Measurements from ENCODE around the gene TLN1. TPM values are rescaled to one million over a fixed set of nuclear protein-coding genes. Genes with fewer than 3 reads are reported as not detected.

TLN1 gene
- total and polyA plus RNA-seq, 2 experiments from 2014 or later = 96.0 to 178 TPM

DNA sequence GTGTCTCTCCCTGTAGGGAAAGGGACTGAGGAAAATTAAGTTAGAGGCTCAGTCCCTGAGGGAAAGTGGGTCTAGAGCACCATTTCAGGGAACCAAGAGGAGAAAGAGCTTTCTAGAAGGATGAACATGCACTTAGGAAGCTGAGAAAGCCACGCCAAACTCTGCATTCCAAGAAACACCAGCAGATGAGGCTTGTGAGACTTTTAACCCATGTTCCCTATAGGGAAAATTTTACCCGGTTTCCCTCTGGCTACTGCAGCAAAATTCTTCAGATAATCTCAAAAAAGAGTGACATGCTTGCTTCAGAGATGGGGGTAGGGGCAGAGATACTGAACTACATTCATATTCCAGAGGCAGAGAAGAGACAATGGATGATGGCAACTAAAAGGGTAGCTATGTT, 8.6 kb downstream of the TLN1 start:
- TF ChIP-seq, protein P1, sequence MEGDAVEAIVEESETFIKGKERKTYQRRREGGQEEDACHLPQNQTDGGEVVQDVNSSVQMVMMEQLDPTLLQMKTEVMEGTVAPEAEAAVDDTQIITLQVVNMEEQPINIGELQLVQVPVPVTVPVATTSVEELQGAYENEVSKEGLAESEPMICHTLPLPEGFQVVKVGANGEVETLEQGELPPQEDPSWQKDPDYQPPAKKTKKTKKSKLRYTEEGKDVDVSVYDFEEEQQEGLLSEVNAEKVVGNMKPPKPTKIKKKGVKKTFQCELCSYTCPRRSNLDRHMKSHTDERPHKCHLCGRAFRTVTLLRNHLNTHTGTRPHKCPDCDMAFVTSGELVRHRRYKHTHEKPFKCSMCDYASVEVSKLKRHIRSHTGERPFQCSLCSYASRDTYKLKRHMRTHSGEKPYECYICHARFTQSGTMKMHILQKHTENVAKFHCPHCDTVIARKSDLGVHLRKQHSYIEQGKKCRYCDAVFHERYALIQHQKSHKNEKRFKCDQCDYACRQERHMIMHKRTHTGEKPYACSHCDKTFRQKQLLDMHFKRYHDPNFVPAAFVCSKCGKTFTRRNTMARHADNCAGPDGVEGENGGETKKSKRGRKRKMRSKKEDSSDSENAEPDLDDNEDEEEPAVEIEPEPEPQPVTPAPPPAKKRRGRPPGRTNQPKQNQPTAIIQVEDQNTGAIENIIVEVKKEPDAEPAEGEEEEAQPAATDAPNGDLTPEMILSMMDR (IDR thresholded peaks at IDR 0.05; ENCODE audit: low read depth, low read length) = no peak
- no peak overlapping the region for H3K4me3 ChIP-seq
- no peaks in the 10 kb centered on the region for H3K27me3 ChIP-seq
- peak in 1 of 2 donors; percentile 26 for DNase-seq (ENCODE audit: low read depth in 1 of 2, low spot score in 1 of 2)
- H3K9me3 ChIP-seq (ENCODE audit: low read depth) = no peaks in the 10 kb centered on the region
- peaks cover 69% of the 10 kb centered on the region for H3K36me3 ChIP-seq
- peaks cover 18% of the 10 kb centered on the region for H3K4me1 ChIP-seq (ENCODE audit: low read depth)
- no peak overlapping the region for H3K27ac ChIP-seq

DNA sequence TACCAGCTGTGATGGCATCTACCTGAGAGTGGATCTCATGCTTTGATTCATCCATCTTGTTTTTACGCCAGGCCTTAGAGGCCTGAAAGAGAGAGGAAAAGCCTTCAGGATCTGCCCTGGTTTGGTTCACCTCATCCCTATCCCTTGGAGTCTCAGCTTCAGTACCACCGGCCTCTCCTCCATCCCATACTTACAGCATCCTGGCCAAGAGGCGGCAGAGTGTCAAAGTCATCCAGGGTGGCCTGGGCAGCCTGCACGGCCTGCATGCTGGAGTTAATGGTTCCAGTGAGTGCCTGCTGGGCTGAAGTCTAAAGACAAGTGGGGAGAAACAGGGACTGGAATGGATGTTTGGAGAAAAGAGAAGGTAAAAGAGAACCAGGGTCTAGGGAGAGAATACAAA, 12.4 kb downstream of the TLN1 start:
- no peak overlapping the region for H3K4me3 ChIP-seq
- H3K36me3 ChIP-seq = peaks cover 92% of the 10 kb centered on the region
- TF ChIP-seq, protein P1 (IDR thresholded peaks at IDR 0.05; ENCODE audit: low read depth, low read length) = no peak
- DNase-seq (ENCODE audit: low read depth in 1 of 2, low spot score in 1 of 2) = no peak
- H3K9me3 ChIP-seq (ENCODE audit: low read depth) = no peaks in the 10 kb centered on the region
- no peak overlapping the region for H3K27ac ChIP-seq
- no peaks in the 10 kb centered on the region for H3K4me1 ChIP-seq (ENCODE audit: low read depth)
- H3K27me3 ChIP-seq = no peaks in the 10 kb centered on the region

DNA sequence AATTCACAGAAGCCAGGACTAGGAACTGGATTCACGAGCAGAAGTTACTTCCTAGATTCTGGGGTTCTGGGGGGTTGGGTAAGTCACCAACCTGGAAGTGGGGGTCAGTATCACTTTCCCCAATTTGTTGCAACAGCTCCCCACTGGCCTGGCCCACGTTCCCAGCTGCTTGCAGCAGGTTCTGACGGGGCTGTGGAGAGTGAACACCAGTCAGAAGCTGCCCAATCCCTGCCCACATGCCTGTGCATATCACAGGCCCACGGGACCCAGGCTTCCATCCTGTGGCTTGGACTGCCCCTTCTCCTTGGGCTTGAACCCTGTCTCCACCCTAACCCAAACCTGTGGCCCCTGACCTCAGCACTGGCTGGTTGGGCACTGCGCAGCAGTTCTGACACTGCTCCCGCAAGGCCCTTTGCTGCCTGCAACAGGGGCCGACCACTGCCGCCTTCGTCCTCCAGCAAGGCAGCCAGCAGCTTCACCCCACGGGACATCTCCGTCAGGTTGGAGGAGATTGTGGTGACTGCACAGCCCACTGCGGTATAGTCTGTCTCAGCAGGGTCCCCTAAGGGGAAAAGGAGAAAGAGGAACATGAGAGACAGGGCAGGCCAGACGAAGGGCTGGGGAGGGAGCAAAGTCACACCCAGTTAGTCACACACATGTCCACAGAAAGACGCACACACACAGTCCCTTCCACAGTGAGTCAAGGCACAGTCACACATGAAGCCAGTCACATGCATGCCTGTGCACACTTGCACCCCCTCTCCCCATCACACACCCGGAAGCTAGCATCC, 13.1 kb downstream of the TLN1 start:
- Histone ChIP-seq H3K27me3 (no peaks in the 10 kb centered on the region), H3K27ac (no peak overlapping the region), H3K4me3 (no peak overlapping the region), H3K36me3 (peaks cover 92% of the 10 kb centered on the region), H3K4me1 (ENCODE audit: low read depth) (no peaks in the 10 kb centered on the region), H3K9me3 (ENCODE audit: low read depth) (no peaks in the 10 kb centered on the region)
- TF ChIP-seq, protein P1 (IDR thresholded peaks at IDR 0.05; ENCODE audit: low read depth, low read length) = no peak
- DNase-seq (ENCODE audit: low read depth in 1 of 2, low spot score in 1 of 2) = no peak

DNA sequence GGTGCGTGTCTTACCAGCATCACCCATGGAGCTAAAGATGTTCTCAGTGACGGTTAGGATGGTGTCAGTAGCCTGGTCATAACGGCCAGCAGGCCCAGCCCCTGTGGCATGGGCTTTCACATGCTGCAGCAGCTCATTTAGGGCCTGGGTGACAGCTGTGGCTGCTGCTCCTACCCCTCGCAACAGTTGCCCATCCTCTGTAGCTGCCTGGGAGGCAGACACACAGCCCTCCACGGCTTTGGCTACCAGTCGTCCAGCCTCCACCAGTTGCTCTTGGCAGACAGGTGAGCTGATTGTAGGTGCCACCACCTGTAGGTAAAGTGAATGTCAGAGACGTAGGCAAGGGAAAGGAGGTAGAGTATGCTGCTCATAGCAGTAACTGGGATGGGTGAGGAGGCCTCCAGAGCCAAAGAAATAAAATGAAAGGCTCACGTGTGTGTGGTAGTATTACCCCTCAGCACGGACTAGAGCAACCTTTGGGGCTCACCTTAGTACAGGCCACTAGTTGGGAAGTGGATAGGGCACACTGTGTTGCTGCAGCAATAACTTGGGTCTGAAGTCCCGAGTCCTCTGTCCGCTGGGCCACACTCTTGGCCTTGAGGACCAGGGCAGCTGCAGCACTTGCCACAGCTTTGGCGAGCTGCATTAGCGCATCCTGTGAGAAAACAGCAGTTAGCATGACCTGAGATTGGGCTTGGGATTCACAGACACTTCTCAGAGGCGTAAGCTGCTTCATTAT, 14.7 kb downstream of the TLN1 start:
- H3K4me1 ChIP-seq (ENCODE audit: low read depth) = no peaks in the 10 kb centered on the region
- no peaks in the 10 kb centered on the region for H3K9me3 ChIP-seq (ENCODE audit: low read depth)
- DNase-seq (ENCODE audit: low read depth in 1 of 2, low spot score in 1 of 2) = no peak
- H3K27me3 ChIP-seq = no peaks in the 10 kb centered on the region
- no peak overlapping the region for H3K4me3 ChIP-seq
- TF ChIP-seq, protein P1 (IDR thresholded peaks at IDR 0.05; ENCODE audit: low read depth, low read length) = no peak
- peaks cover 81% of the 10 kb centered on the region for H3K36me3 ChIP-seq
- H3K27ac ChIP-seq = no peak overlapping the region

DNA sequence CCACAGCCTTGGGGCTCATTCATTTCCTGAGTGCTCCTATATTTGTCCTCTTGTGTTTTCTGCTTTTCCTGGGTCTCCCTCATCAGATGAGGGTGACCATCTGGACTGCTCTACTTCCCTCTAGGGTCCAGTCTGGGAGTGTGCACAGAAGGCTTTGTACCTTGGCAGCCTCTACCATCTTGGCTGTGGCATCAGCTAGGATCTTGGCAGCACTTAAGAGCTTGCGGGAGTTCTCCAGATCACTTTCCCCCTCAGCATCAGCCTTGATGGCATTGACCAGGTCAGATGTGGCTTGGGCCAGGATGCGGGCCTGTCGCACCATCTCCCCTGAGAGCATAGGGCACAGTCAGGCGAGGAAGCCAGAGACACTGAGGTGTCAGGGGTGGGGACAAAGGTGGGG, 15.8 kb downstream of the TLN1 start:
- Histone ChIP-seq H3K9me3 (ENCODE audit: low read depth) (no peaks in the 10 kb centered on the region), H3K4me3 (no peak overlapping the region), H3K36me3 (peaks cover 82% of the 10 kb centered on the region), H3K27me3 (no peaks in the 10 kb centered on the region), H3K27ac (no peak overlapping the region), H3K4me1 (ENCODE audit: low read depth) (no peaks in the 10 kb centered on the region)
- DNase-seq (ENCODE audit: low read depth in 1 of 2, low spot score in 1 of 2) = no peak
- TF ChIP-seq, protein P1 (IDR thresholded peaks at IDR 0.05; ENCODE audit: low read depth, low read length) = no peak

Measured in cardiac muscle cell (in vitro differentiated cells and primary cell).